GM19238 (cell line): Measurements from ENCODE around the gene ANKRD33B.
"Not testable (repeated sequence)": the region's sequence is repeated elsewhere in the genome, so short reads cannot be mapped to it uniquely, and the experiment has no call there.

Experiments used
- DNase-seq: peaks from one replicate; pipeline ENCODE4 v3.0.0; 2011; ENCODE audit warnings: low spot score; ENCODE audit not compliant: insufficient read length

Gene ANKRD33B

GRCh38 chr5:10655161-10655971 lies 91.5 kb downstream of the ANKRD33B start:
- DNase-seq: no peak

- DNase-seq: no peak
Measured at GRCh38 chr5:10655972-10656830, 92.3 kb downstream of the ANKRD33B start.

DNA sequence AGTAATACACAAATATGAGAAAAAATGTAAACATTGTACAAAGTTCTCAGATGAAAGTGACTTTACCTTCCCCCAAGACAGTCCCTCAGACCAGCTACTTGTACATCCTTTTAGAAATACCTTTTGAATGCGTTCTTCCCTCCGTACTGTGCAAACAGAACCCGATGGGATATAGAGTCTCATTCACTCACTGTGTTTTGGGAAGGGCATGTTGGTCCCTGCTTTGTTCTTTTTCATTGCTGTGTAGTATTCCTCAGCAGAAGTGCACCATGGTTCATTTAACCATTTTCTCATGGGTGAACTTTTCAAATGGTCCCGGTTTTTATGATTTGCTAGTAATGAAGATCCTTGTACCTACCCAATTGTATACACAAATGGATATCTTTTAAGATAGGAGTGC lies 94.4 kb downstream of the ANKRD33B start:
- DNase-seq: no peak

DNA sequence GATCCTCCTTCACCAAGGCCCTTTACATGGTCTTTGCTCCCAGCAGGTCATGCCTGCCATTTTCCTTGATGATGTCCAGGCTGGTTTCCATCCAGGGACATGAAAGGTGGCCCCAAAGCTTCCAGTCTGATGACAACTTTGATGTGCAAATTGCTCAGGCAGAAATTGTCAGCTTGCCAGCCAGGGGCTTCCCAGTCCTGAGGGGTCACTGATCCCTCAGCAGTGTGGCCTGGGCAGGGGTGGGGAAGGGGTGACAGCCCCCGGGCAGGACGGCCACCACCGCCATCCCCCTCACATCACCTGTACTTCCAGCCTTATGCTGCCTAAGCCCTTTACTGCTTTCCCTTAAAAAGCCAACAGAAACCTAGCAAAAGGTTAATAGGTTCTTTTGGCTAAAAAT lies 96.3 kb downstream of the ANKRD33B start:
- DNase-seq: no peak

DNA sequence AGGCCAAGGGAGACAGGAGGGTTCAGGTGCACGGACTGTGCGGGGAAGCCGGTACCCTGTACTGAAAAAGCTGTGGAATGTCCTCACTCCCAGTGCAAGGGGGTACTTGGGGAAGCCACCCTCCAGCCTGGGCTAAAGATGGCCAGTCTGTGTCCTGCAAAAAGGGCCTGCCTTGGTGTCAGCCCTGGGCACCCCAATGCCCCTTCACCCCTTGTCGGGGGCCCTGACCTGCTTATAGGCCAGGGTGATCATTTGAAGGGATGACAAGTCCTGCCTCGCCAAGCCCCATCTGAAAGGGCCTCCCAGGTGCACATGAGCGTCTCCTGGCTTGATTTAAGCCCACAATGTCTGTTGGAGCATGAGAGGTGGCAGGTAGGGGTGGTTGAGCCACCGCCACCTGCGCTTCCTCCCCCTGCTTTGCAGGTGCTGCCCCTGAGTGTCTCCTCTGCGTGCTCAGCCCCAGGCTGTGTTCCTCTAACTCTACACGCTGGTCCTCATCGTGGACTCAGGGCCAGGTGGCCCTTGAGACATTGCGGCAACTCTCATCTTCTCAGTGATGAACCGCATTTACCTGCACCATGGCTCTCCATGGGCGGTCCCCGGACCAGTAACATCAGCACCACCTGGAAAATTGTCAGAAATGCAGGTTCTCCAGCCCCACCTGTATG lies 97.0 kb downstream of the ANKRD33B start:
- DNase-seq: no peak

DNA sequence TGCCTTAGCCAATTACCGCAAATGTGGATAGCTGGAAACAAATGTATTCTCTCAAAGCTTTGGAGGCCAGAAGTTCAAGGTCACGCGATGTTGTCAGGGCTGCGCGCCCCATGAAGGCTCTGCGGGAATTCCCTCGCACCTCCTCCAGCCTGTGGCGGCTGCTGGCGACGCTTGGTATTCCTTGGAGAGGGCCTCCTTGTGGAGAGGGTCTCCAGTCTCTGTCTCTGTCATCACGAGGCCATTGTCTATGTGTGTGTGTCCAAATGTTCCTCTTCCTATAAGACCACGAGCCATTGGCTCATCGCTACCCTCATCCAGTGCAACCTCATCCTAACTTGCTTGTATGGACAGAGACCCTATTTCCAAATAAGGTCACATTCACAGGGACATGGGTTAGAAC lies 97.5 kb downstream of the ANKRD33B start:
- DNase-seq: no peak

DNA sequence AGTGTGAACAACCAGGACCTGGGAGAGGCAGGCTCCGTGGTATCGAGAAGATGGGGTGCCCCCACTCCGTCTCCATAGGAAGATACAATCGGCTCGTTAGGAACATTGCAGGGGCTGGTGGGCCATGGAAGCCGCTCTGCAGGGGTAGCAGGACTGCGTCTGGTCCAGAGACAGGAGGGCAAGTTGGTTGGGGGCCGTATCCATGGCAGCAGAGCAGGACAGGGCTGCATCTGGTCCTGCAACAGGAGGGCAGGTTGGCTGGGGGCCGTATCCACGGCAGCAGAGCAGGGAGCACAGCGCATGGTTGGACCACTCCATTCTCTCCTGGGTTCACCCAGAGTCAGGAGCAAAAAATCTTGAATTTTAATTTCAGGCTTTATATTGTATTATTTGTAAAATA lies 98.2 kb downstream of the ANKRD33B start:
- no peak for DNase-seq

DNA sequence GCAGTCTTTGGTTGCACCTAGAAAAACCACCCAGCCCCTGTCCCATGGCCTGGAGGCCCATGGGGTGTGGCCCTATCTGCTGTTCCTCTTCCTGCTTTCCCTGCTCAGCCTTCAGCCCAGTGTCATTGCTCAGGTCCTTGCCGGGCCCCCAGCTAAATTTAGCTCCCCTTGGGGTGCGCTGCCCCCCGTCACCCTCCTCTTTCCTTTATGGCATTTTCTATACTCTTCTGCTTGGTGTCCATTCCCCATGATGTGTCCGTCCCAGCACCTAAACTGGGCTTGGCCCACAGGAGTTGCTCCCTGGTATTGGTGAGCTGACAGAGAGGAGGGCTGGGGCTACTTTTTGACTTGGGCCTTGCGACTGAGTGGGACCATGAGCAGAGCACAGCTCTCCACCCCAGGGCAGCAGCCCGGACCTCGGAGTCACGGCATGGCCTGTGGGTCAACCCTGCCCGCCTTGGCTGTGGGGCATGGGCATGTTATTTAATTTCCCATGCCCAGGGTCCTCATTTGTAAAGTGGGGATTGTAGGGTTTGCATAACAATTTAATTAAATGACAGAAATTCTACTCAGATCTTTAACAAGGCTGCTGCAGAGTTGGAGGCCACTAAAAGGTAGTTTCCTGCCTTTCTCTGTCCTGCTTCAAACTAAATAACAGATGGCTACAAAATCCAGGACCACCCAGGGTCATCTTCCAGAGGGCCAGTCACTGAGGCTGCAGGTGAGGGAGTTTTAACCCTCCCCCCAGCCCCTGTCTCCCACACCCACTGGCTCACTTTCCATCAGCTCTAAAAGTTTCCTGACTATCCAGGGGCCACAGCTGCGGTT lies 99.0 kb downstream of the ANKRD33B start:
- DNase-seq: no peak

DNA sequence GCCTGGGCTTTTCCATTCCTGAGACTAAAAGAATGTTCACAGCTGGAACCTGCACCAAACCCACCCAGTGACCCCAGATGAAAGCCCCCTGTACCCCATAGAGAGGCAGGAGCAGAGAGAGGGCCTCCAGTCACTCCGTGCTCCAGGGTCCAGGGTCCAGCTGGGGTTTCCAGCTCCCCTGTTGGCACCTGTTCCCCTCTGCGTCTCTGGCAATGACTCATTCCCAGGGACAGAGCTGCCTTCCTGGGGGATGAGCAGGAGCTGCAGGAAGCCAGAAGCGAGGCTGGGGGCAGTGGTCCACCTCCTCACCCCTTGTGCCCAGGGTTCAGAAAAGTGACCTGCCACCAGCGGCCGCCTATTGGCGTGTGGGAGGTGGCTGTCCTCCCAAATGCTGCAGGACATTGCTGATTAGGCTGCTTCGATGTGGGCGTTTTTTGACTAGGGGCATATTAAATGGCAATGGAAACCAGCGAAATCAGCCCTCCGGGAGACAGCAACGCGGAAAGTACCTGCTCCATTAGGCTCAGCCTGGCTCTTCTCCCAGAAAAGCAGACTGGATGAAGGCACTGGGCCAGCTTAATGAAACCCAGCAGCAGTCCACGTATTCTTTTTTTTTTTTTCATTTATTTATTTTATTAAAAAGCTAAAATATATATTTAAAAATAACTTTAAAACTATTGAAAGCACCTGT lies 99.8 kb downstream of the ANKRD33B start:
- no peak for DNase-seq

DNA sequence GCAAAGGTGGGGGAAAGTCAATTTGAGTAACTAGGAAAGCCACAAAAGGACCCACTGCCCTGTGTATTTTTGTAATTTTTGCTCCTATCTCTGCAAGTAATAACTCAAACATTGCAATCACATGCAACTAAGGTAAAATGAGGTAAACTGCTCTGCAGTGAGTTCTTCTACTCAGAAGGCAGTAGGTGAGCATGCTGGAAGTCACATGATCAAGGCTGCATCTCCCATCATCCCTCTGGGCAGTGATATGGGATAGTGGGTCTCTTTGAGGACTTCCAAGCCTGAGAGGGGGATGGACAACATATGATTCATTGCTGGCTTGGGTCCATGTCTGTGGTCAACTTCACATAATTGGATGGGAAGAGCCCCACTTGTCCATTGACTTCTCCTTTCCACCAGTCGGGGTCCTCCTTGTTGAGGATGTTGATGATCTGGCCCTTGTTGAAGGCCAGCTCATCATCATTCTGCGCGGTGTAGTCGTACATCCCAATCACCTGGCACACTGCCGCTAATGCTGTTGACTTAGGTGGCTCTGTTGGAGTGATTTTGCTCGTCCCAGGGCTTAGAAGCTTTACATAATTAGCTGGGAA lies 100.4 kb downstream of the ANKRD33B start:
- not testable (repeated sequence) for DNase-seq

DNA sequence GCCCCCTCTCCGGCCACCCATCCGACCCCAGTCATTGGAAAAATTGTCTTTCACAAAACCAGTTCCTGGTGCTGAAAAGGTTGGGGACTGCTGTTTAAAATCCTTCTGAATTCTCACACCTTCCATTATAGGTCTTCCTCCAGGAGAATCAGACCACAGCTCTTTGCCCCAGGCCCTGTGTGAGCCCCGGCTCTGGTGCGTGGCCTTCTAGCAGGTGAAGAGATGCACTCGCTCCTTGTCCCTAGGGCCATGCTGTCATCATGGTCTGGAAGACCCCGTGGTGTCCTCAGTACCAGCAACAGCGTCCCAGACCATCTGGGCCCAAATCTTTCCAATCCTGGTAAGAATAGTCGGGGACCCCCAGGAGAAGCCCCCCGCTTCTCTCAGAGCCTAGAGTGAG lies 101.9 kb downstream of the ANKRD33B start:
- DNase-seq: no peak

DNA sequence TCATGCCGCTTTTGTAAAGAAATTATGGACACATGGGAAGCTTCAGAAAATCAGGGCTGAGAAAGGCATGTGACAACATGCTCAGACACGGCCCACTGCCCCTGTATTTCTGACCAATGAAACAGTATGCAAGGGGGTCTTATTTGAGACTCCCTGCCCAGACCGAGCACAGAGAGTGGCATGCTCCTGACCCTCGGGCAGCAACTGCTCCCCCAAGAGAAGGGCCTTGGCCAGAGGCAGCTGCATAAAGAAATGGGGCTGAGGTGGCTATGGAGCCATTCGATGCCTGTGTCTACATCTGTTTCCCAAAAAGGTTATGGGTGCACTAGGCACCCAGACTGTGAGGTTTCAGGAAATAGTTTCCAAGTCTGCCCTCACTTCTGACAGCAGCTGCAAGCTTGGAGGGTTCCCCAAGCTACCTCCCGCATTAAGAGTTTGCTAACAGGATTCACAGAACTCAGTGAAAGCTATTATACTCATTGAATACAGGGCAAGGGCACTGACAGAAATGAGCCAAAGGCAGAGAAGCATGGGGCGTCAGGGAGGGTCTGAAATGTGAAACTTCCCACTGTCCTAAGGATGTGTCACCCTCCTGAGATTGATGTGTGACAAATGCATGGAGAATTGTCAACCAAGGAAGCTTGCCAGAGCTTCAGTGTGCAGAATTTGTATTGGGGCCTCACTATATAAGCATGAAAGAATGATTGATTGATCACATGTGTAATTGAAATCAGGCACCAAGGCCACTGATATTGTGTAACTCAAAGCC lies 102.8 kb downstream of the ANKRD33B start:
- DNase-seq: no peak

GRCh38 chr5:10667431-10668057 lies 103.7 kb downstream of the ANKRD33B start:
- DNase-seq: no peak

GRCh38 chr5:10668697-10669096 lies 104.8 kb downstream of the ANKRD33B start:
- DNase-seq: no peak

GRCh38 chr5:10669983-10670382 lies 106.1 kb downstream of the ANKRD33B start:
- no peak for DNase-seq

DNA sequence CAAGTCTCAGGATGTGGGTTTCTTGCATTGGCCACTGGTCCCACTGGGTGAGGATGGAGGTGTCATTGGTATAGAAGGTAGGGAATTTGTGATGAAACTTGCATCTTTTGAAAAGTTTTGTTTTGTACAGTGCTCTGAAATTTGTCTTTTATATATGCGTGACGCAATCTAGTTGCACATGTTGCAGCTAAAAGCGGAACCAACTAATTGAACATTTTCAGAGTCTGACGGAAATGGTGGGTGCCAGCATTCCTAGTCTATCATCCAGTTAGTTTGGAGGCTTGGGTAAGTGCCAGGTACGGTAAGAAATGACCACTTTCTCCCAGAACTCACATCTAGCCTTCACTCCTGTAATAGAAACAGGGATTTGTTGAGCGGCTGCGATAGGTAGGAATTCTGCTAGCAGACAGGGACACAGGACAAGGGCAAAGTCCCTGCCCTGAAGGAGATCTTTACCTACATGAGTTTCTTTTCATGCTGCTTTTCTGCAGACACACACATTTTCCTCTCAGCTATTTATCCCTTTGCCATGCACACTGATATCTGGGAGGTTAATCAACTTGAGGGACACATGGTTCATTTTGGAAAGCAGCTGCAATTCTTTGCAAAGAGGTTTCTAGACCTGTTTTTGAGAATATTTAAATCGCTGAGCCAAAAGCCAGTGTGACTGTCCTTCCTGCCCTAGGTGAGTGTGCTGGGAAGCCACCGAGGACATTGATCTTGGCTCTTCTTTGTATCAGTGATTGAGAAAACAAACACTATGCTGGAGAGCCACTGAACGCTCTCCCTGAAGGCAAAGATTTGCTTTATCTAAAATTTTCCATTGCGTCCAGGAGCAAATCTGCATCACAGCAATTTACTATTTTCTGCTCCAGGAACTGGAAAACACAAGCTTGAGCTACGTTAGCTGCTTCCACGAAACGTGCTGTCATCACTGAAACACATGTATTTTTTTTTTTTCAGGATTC lies 107.5 kb downstream of the ANKRD33B start:
- DNase-seq: no peak

GRCh38 chr5:10672146-10673016 lies 108.5 kb downstream of the ANKRD33B start:
- no peak for DNase-seq
